22Rv1 (cell line): ENCODE results near the gene SERPINB7.
"Not testable (repeated sequence)": the region's sequence is repeated elsewhere in the genome, so short reads cannot be mapped to it uniquely, and the experiment has no call there.

Experiments
- H3K27ac ChIP-seq: fragments of 450-650 bp; 2 replicates; pipeline ENCODE4 v1.5.1; 2017
- CTCF ChIP-seq: fragments of 450-650 bp; IDR thresholded peaks from 2 replicates; pipeline ENCODE4 v1.5.1; 2017; ENCODE audit warnings: mild to moderate bottlenecking
- ZFX ChIP-seq: fragments of 450-650 bp; IDR thresholded peaks from 2 replicates; pipeline ENCODE4 v1.6.1; 2017; ENCODE audit warnings: antibody characterized with exemption, borderline replicate concordance

The SERPINB7 gene

GRCh38 chr18:63749489-63749888, 25.7 kb upstream of the SERPINB7 start:
- TF ChIP-seq ZFX: no peak
- no peak for TF ChIP-seq CTCF
- H3K27ac ChIP-seq: no peak overlapping the region

GRCh38 chr18:63752636-63753035, 22.6 kb upstream of the SERPINB7 start:
- no peak overlapping the region for H3K27ac ChIP-seq
- TF ChIP-seq CTCF (no peak), ZFX (no peak)

GRCh38 chr18:63753676-63754075, 21.5 kb upstream of the SERPINB7 start:
- TF ChIP-seq ZFX (no peak), CTCF (no peak)
- H3K27ac ChIP-seq: no peak overlapping the region

- no peak for TF ChIP-seq ZFX
- no peak for TF ChIP-seq CTCF
- no peak overlapping the region for H3K27ac ChIP-seq
Observed at GRCh38 chr18:63757541-63757940, 17.7 kb upstream of the SERPINB7 start.

- TF ChIP-seq CTCF (no peak), ZFX (no peak)
- H3K27ac ChIP-seq: no peak overlapping the region
Observed at GRCh38 chr18:63758615-63759240, 16.5 kb upstream of the SERPINB7 start.

- H3K27ac ChIP-seq: not testable (repeated sequence)
Observed at GRCh38 chr18:63759786-63760185, 15.4 kb upstream of the SERPINB7 start.

GRCh38 chr18:63762518-63762917, 12.7 kb upstream of the SERPINB7 start:
- no peak overlapping the region for H3K27ac ChIP-seq
- TF ChIP-seq CTCF (no peak), ZFX (no peak)
